ENCODE measurements around the gene PC. TPM values are rescaled to one million over a fixed set of nuclear protein-coding genes. Genes with fewer than 3 reads are reported as not detected.

Gene PC
- total RNA-seq, 1 experiment from 2014 or later: 24.5 TPM

- Histone ChIP-seq H3K9me2 (replicated peaks; ENCODE audit: low read length) (no peaks in the 10 kb centered on the region), H3K27ac (ENCODE audit: low read length) (no peak overlapping the region), H3K4me3 (ENCODE audit: low read length) (no peak overlapping the region), H3F3A (ENCODE audit: low read length, unreplicated experiment) (no peaks in the 10 kb centered on the region), H2AFZ (ENCODE audit: low read length) (no peak overlapping the region), H3K9me3 (ENCODE audit: low read length) (no peaks in the 10 kb centered on the region), H4K20me1 (ENCODE audit: low read length) (no peaks in the 10 kb centered on the region), H3K9ac (ENCODE audit: low read length) (no peak overlapping the region), H3K4me1 (ENCODE audit: insufficient read depth, low read length) (peaks cover 22% of the 10 kb centered on the region), H3K4me2 (ENCODE audit: low read length) (no peak overlapping the region), H3K36me3 (ENCODE audit: low read depth, low read length) (no peaks in the 10 kb centered on the region), H3K79me2 (ENCODE audit: low read length) (peaks cover 6% of the 10 kb centered on the region; the same call in 1 of the 2 replicates), H3K27me3 (ENCODE audit: low read length) (no peaks in the 10 kb centered on the region)
- ChIA-PET POLR2A (ENCODE audit: unreplicated experiment) (interaction anchor here (0.7 kb wide), 1 partner anchor 176 kb away, joined by 5 read pairs; no protein-coding TSS in a partner anchor), CTCF (no interaction called here)
- intact Hi-C loops (cut with micrococcal nuclease): no loop called here
- TF ChIP-seq EZH2 (IDR thresholded peaks at IDR 0.05; ENCODE audit: low read length, unreplicated experiment): no peak
- no peak for TF ChIP-seq CTCF (conservative IDR thresholded peaks at IDR 0.05; ENCODE audit: low read depth, low read length)
- TF ChIP-seq EZH2phosphoT487 (IDR thresholded peaks at IDR 0.05; ENCODE audit: borderline replicate concordance, low read length): no peak
- DNase-seq (no peak), ATAC-seq (no peak)
- BruUV-seq (replicated peaks): no TSS peak
Observed at GRCh38 chr11:66877588-66878385, 80.4 kb downstream of the PC start.

- CTCF ChIA-PET: no interaction called here
- ATAC-seq (no peak), DNase-seq (no peak)
- Histone ChIP-seq H3K9me3 (ENCODE audit: low read length) (no peaks in the 10 kb centered on the region), H3F3A (ENCODE audit: low read length, unreplicated experiment) (no peaks in the 10 kb centered on the region), H3K9me2 (replicated peaks; ENCODE audit: low read length) (no peaks in the 10 kb centered on the region), H3K4me1 (ENCODE audit: insufficient read depth, low read length) (peaks cover 5% of the 10 kb centered on the region), H3K27ac (ENCODE audit: low read length) (no peak overlapping the region), H3K9ac (ENCODE audit: low read length) (no peak overlapping the region), H4K20me1 (ENCODE audit: low read length) (no peaks in the 10 kb centered on the region), H2AFZ (ENCODE audit: low read length) (no peak overlapping the region), H3K36me3 (ENCODE audit: low read depth, low read length) (no peaks in the 10 kb centered on the region), H3K4me2 (ENCODE audit: low read length) (no peak overlapping the region), H3K27me3 (ENCODE audit: low read length) (no peaks in the 10 kb centered on the region), H3K79me2 (ENCODE audit: low read length) (no peaks in the 10 kb centered on the region), H3K4me3 (ENCODE audit: low read length) (no peak overlapping the region)
- POLR2A ChIA-PET (ENCODE audit: unreplicated experiment): no interaction called here
- BruUV-seq (replicated peaks): no TSS peak
- TF ChIP-seq CTCF (conservative IDR thresholded peaks at IDR 0.05; ENCODE audit: low read depth, low read length): no peak
- TF ChIP-seq EZH2 (IDR thresholded peaks at IDR 0.05; ENCODE audit: low read length, unreplicated experiment): no peak
- TF ChIP-seq EZH2phosphoT487 (IDR thresholded peaks at IDR 0.05; ENCODE audit: borderline replicate concordance, low read length): no peak
- intact Hi-C loops (cut with micrococcal nuclease): no loop called here
Observed at GRCh38 chr11:66875378-66875777, 82.8 kb downstream of the PC start.

- TF ChIP-seq EZH2phosphoT487 (IDR thresholded peaks at IDR 0.05; ENCODE audit: borderline replicate concordance, low read length): no peak
- TF ChIP-seq CTCF (conservative IDR thresholded peaks at IDR 0.05; ENCODE audit: low read depth, low read length): no peak
- intact Hi-C loops (cut with micrococcal nuclease): no loop called here
- no peak for ATAC-seq
- DNase-seq: no peak
- H3K4me1 ChIP-seq (ENCODE audit: insufficient read depth, low read length): peaks cover 2% of the 10 kb centered on the region; the same call in 1 of the 2 replicates
- H3K9me3 ChIP-seq (ENCODE audit: low read length): no peaks in the 10 kb centered on the region
- H3F3A ChIP-seq (ENCODE audit: low read length, unreplicated experiment): no peaks in the 10 kb centered on the region
- no peaks in the 10 kb centered on the region for H4K20me1 ChIP-seq (ENCODE audit: low read length)
- H3K9ac ChIP-seq (ENCODE audit: low read length): no peak overlapping the region
- H3K79me2 ChIP-seq (ENCODE audit: low read length): no peaks in the 10 kb centered on the region
- CTCF ChIA-PET: no interaction called here
- H3K4me3 ChIP-seq (ENCODE audit: low read length): no peak overlapping the region
- no TSS peak for BruUV-seq (replicated peaks)
- no peaks in the 10 kb centered on the region for H3K9me2 ChIP-seq (replicated peaks; ENCODE audit: low read length)
- POLR2A ChIA-PET (ENCODE audit: unreplicated experiment): no interaction called here
- no peaks in the 10 kb centered on the region for H3K27me3 ChIP-seq (ENCODE audit: low read length)
- no peaks in the 10 kb centered on the region for H3K36me3 ChIP-seq (ENCODE audit: low read depth, low read length)
- no peak overlapping the region for H3K27ac ChIP-seq (ENCODE audit: low read length)
- no peak overlapping the region for H2AFZ ChIP-seq (ENCODE audit: low read length)
- no peak overlapping the region for H3K4me2 ChIP-seq (ENCODE audit: low read length)
Observed at GRCh38 chr11:66874232-66874631, 84.0 kb downstream of the PC start.

Data from PC-3 (cell line).